PC-9 (cell line): ENCODE measurements around the gene TTC1. TPM values are rescaled to one million over a fixed set of nuclear protein-coding genes. Genes with fewer than 3 reads are reported as not detected.

ENCODE experiments used
- Bru-seq: library from RNA; stranded (reverse); fragments of 400-500 nt; gene quantifications from one replicate; lab custom pipeline; 2021; lab: Mats Ljungman, UMichigan
- BruChase-seq, 2 experiments: library from RNA; stranded (reverse); fragments of 400-500 nt; gene quantifications; one replicate each; lab custom pipeline; 2021; lab: Mats Ljungman, UMichigan
- BruUV-seq: library from RNA; stranded (reverse); fragments of 400-500 nt; replicated peaks from 2 replicates; lab custom pipeline; 2021; lab: Mats Ljungman, UMichigan
- CTCF ChIA-PET: fragments of 300-600 bp; sonication (Branson Sonifier 250); formaldehyde crosslinking; loops from one replicate; lab custom pipeline; 2022; ENCODE audit warnings: antibody characterized with exemption; lab: Charles Lee
- POLR2A ChIA-PET: fragments of 300-600 bp; sonication (Branson Sonifier 250); formaldehyde crosslinking; loops from one replicate; lab custom pipeline; 2022; ENCODE audit warnings: antibody characterized with exemption; ENCODE audit not compliant: unreplicated experiment; lab: Charles Lee
- DNase-seq, 2 experiments: peaks; one replicate each; pipeline versions ENCODE4 v3.0.0 to v3.0.0-alpha.2; 2015 to 2022; ENCODE audit warnings: mixed read lengths in 1 of 2
- H2AFZ ChIP-seq: fragments of 200-600 bp; sonication (generic); 2 replicates; pipeline ENCODE4 v1.8.1; 2017; ENCODE audit warnings: antibody characterized with exemption
- H3F3A ChIP-seq: fragments of 200-600 bp; sonication (generic); 2 replicates; pipeline ENCODE4 v1.8.1; 2017; ENCODE audit warnings: antibody characterized with exemption, mild to moderate bottlenecking, low read depth; ENCODE audit not compliant: insufficient read depth
- H3K27ac ChIP-seq: fragments of 200-600 bp; sonication (generic); 2 replicates; pipeline ENCODE4 v1.6.1; 2016; ENCODE audit warnings: mixed run types
- H3K27me3 ChIP-seq: fragments of 200-600 bp; sonication (generic); 2 replicates; pipeline ENCODE4 v1.6.1; 2016; ENCODE audit warnings: low read depth, mixed run types; ENCODE audit not compliant: insufficient read depth
- H3K36me3 ChIP-seq: fragments of 200-600 bp; sonication (generic); 2 replicates; pipeline ENCODE4 v1.6.1; 2016; ENCODE audit warnings: low read depth, mixed run types
- H3K4me1 ChIP-seq: fragments of 200-600 bp; sonication (generic); replicated peaks from 2 replicates; pipeline ENCODE4 v1.6.1; 2016; ENCODE audit warnings: mixed run types; ENCODE audit not compliant: insufficient read depth
- H3K4me2 ChIP-seq: fragments of 200-600 bp; sonication (generic); 2 replicates; pipeline ENCODE4 v1.6.1; 2017; ENCODE audit warnings: mixed run types
- H3K4me3 ChIP-seq: fragments of 200-600 bp; sonication (generic); 2 replicates; pipeline ENCODE4 v1.6.1; 2016; ENCODE audit warnings: mixed run types
- H3K79me2 ChIP-seq: fragments of 200-600 bp; sonication (generic); 2 replicates; pipeline ENCODE4 v1.6.1; 2017; ENCODE audit warnings: low read depth, mixed run types
- H3K9me2 ChIP-seq: fragments of 200-600 bp; sonication (generic); 2 replicates; pipeline ENCODE4 v1.8.1; 2017; ENCODE audit warnings: mild to moderate bottlenecking; ENCODE audit not compliant: insufficient read depth
- H3K9me3 ChIP-seq: fragments of 200-600 bp; sonication (generic); 2 replicates; pipeline ENCODE4 v1.8.1; 2016; ENCODE audit warnings: low read depth; ENCODE audit not compliant: insufficient read depth
- H4K20me1 ChIP-seq: fragments of 200-600 bp; sonication (generic); 2 replicates; pipeline ENCODE4 v1.8.1; 2017; ENCODE audit not compliant: insufficient read depth
- CTCF ChIP-seq: fragments of 200-600 bp; sonication (generic); conservative IDR thresholded peaks from 2 replicates; pipeline ENCODE4 v1.6.1; 2017; ENCODE audit warnings: mixed run types, antibody characterized with exemption, mild to moderate bottlenecking, moderate library complexity
- EZH2 ChIP-seq: fragments of 200-600 bp; sonication (generic); IDR thresholded peaks from 2 replicates; pipeline ENCODE4 v1.8.0; 2017; ENCODE audit warnings: antibody characterized with exemption, low read depth
- intact Hi-C: fragments of 100-400 bp; cut with micrococcal nuclease; formaldehyde crosslinking; loops from one replicate; pipeline ENCODE4 v1.10.0; 2022; ENCODE audit not compliant: unreplicated experiment
- long read RNA-seq: library from polyadenylated mRNA; stranded (forward); transcript quantifications from one replicate; pipeline ENCODE4 v2.0.0, GENCODE V29; 2022
- total RNA-seq: library from RNA; stranded (reverse); gene quantifications from 2 replicates; pipeline ENCODE4 v1.2.3, GENCODE V29; 2021

Gene TTC1
- total RNA-seq: 54.8 and 68.5 TPM in 2 replicates
- Bru-seq, nascent RNA: percentile 93 among the genes with signal in this experiment
- percentile 87 among the genes with signal in this experiment for BruChase-seq, experiment 1, labeled RNA remaining after a 2-hour chase
- BruChase-seq, experiment 2, labeled RNA remaining after a 6-hour chase: percentile 81 among the genes with signal in this experiment
- long read RNA-seq, transcript TTC1-205 (8 exons, 1,432 nt): minor isoform, 19 of 206 reads
- long read RNA-seq, transcript TTC1-201 (8 exons, 1,467 nt): major isoform, 158 of 206 reads
- long read RNA-seq, partial matches to known transcripts: 13 of 206 reads
- long read RNA-seq, other reads (novel, unspliced or antisense): 15 of 206 reads

GRCh38 chr5:160008877-160009590, at the start of gene TTC1:
TSS of gene TTC1 (plus strand) at chr5:160009139. CDS start at chr5:160010529, 1,390 bp downstream.
- Histone ChIP-seq H4K20me1 (peaks cover 4% of the 10 kb centered on the region; the same call in 1 of the 2 replicates), H3K79me2 (peaks cover 30% of the 10 kb centered on the region), H3K9me2 (no peaks in the 10 kb centered on the region), H3K4me3 (peak within 1 kb of the TSS; percentile 99), H2AFZ (peak within 1 kb of the TSS; percentile 95), H3K4me1 (peaks cover 21% of the 10 kb centered on the region), H3K36me3 (0 out of 2 replicates have a peak, but pooled peaks cover 32% of the 10 kb centered on the region), H3F3A (peaks cover 2% of the 10 kb centered on the region; the same call in 1 of the 2 replicates), H3K9me3 (no peaks in the 10 kb centered on the region), H3K4me2 (peak within 1 kb of the TSS; percentile 99), H3K27ac (peak within 1 kb of the TSS; percentile 83), H3K27me3 (no peaks in the 10 kb centered on the region)
- peak; percentile 90 to 97 for DNase-seq
- TF ChIP-seq EZH2: no peak
- TF ChIP-seq CTCF: no peak
- CTCF ChIA-PET: interaction anchor here (0.6 kb wide), 1 partner anchor 677 kb away, joined by 3 read pairs; no protein-coding TSS in a partner anchor
- intact Hi-C loops: no loop called here
- BruUV-seq: TSS peak; percentile 67
- POLR2A ChIA-PET: interaction anchor here (0.5 to 0.7 kb wide), 3 partner anchors 32 to 714 kb away, joined by 4 to 26 read pairs (median 9); no protein-coding TSS in a partner anchor

GRCh38 chr5:159961176-159962160, 47.5 kb upstream of the TTC1 start:
- BruUV-seq: no TSS peak
- no peak for TF ChIP-seq EZH2
- no peak for TF ChIP-seq CTCF
- POLR2A ChIA-PET: no interaction called here
- H3K27me3 ChIP-seq: no peaks in the 10 kb centered on the region
- no peak overlapping the region for H3K4me3 ChIP-seq
- H3K4me1 ChIP-seq: no peaks in the 10 kb centered on the region
- CTCF ChIA-PET: no interaction called here
- no peaks in the 10 kb centered on the region for H3K36me3 ChIP-seq
- no peaks in the 10 kb centered on the region for H3K9me3 ChIP-seq
- H3K79me2 ChIP-seq: no peaks in the 10 kb centered on the region
- no peak overlapping the region for H3K4me2 ChIP-seq
- DNase-seq: no peak
- no peaks in the 10 kb centered on the region for H4K20me1 ChIP-seq
- H3F3A ChIP-seq: no peaks in the 10 kb centered on the region
- intact Hi-C loops: no loop called here
- no peak overlapping the region for H2AFZ ChIP-seq
- no peak overlapping the region for H3K27ac ChIP-seq
- no peaks in the 10 kb centered on the region for H3K9me2 ChIP-seq
